Activated CD4-positive, alpha-beta T cell treated with anti-CD3 and anti-CD28 coated beads, Interleukin-2, amount 50 U/mL, for 16 hours (primary cell): Measurements from ENCODE around the gene CLDN4.
"Not testable (repeated sequence)": the region's sequence is repeated elsewhere in the genome, so short reads cannot be mapped to it uniquely, and the experiment has no call there.

Experiments used
- DNase-seq: peaks from one replicate; pipeline ENCODE4 v3.0.0-alpha.2; 2020

CLDN4 gene

DNA sequence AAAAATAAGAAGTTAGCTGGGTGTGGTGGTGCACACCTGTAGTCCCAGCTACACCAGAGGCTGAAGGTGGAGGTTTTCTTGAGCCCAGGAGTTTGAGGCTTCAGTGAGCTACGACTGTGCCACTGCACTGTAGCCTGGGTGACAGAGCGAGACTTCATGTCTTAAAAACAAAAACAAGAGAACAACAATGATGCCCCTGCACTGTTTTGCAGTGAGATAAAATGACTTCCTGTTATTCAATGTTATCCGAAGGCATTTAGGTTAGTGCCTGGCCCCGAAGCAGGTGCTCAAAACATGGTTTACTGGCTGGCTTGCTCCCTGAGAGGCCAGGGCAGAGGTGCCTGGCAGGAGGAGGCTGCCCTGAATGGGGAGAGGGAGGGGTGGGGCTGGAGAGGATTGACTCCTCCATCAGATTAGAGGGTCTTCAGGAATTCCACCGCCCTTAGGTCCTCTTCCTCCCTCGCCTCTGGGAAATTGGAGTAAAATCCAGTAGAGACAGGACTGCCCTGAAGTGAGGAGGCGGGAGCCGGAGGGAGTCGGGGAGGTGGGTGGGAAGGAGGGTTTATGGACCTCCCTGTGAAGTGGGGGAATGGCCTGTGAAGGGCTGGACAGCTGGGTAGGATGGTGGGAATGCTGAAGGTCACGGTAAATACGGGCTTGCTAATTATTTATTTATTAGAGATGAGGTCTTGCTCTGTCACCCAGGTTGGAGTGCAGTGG is 6.8 kb upstream of the CLDN4 start:
- no peak for DNase-seq

- DNase-seq: no peak
These were observed 5.8 kb upstream of the CLDN4 start for GRCh38 chr7:73824986-73825385.

GRCh38 chr7:73827567-73828106 is 3.2 kb upstream of the CLDN4 start:
- no peak for DNase-seq

- DNase-seq: peak; percentile 10
These were observed 2.5 kb upstream of the CLDN4 start for GRCh38 chr7:73828107-73828803.

- DNase-seq: no peak
These were observed 1.8 kb upstream of the CLDN4 start for GRCh38 chr7:73828972-73829371.

DNA sequence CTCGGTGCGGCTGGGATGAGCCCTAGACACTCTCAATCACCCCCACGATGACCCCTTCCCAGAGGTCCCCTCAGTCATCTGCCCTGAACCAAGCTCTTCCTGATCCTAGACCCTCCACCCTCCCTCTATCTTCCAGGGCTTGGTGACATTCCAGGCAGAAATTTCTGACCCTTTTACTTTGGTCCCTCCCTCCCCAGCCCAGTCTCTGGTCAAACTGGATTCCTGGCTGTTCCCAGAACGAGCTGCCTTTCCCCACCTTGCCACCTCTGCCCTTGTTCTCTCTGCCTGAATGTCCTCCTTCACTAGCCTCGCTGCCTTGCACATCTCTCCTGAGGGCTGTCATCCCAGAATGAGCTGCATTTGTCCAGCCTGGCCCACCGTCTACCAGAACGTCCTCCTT is 1.3 kb upstream of the CLDN4 start:
- no peak for DNase-seq

DNA sequence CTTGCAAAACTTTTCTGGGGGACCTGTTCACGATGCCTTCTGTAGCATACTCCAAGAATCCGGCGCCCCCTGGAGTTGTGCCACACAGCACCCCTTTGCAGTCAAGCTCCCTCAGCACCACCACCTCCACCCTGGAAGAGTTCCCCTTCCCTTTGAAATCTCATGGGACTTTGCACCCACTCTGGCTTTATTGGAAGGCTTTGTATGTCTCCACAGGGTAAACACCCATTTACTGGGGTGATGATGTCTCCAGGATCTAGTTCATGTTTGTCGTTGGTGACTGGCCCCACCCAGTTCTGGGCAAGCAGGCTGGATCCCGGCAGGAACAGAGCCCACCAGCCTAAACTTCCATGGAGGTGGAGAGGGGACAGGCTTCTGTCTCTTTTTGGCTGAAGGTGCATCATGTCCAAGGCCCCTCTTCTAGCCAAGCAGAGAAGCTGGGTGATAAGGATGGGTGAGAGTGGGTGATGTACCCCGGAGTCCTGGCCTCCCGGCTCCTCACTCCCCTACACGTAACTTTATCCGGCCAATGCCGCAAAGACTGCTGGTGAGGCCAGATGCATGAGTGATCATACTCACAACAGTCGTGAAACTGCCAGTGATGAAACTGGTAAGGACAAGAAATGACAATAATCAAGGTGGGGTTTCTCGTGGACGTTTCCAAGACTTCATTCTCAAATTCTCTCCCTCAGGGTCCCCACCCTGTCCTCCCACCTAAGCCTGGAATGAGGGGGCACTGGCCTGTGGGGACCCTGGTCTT is 695 bp upstream of the CLDN4 start:
- no peak for DNase-seq

GRCh38 chr7:73831584-73831833 is 713 bp downstream of the CLDN4 start:
- no peak for DNase-seq

- DNase-seq: no peak
These were observed 1.2 kb downstream of the CLDN4 start for GRCh38 chr7:73831834-73832651.

DNA sequence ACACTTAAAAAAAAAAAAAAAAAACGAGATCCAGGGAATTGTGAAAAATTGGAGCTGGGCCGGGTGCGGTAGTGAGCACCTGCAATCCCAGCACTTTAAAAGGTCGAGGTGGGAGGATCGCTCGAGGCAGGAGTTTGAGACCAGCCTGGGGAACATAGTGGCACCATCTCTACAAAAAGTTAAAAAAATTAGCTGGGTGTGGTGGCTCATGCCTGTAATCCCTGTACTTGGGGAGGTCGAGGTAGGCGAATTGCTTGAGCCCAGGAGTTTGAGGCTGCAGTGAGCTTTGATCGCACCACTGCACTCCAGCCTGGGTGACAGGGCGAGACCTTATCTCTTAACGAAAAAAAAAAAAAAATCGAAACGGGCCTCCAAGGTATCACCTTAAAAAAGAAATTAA is 2.0 kb downstream of the CLDN4 start:
- no peak for DNase-seq

GRCh38 chr7:73833251-73833919 is 2.6 kb downstream of the CLDN4 start:
- DNase-seq: no peak

DNA sequence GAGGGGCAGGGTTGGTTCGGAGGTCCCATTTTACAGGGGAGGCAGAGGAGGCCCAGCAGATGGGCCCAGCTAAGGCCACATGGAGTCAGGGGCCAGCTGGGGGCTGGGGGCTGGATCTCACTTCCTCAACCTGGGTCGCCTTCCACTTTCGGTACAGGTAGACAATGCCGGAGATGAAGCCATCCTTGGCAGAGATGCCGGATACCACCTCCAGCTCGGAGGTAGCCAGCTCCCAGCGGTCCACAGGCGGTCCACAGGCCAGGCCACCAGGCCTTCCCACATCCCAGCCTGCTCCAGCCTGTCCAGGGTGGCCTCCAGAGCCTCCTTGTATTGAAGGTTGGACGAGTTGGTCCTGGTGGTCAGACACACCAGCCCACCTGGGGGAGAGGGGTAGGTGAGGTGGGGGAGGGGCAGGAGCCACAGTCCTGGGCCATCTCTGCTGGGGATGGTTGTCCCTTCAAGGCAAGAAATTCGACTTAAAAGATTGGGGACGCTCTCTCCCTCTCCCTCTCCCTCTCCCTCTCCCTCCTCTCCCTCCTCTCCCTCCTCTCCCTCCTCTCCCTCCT is 3.9 kb downstream of the CLDN4 start:
- DNase-seq: no peak

GRCh38 chr7:73837167-73837566 is 6.4 kb downstream of the CLDN4 start:
- DNase-seq: not testable (repeated sequence)

GRCh38 chr7:73838642-73839041 is 7.8 kb downstream of the CLDN4 start:
- no peak for DNase-seq

- no peak for DNase-seq
These were observed 8.5 kb downstream of the CLDN4 start for GRCh38 chr7:73839290-73839689.

GRCh38 chr7:73839743-73840714 is 9.2 kb downstream of the CLDN4 start:
- no peak for DNase-seq

GRCh38 chr7:73840715-73841379 is 10.1 kb downstream of the CLDN4 start:
- no peak for DNase-seq

DNA sequence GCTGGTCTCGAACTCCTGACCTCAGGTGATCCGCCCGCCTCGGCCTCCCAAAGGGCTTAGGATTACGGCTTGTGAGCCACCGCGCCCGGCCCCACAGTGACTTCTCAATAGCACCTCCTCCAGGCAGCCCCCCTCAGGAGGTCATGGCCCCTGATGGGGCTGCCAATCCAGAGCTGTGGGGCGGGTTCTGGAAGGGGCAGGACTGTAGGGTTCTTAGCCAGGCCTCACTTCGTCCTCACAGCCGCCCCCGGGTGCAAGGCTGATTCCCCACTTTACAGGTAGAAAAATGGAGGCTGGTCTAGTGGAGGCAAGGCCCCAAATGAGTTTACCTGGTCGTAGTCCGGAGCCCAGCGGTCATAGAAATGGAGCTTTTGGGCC is 10.9 kb downstream of the CLDN4 start:
- no peak for DNase-seq

GRCh38 chr7:73842067-73842976 is 11.5 kb downstream of the CLDN4 start, which contains the start of gene METTL27:
Gene METTL27 (minus strand): TSS chr7:73842516. CDS start chr7:73842140, 376 bp downstream.
- DNase-seq: peak; percentile 92
